AG09309 (cell line): ENCODE results near the gene TSC22D1.
"Not testable (repeated sequence)": the region's sequence is repeated elsewhere in the genome, so short reads cannot be mapped to it uniquely, and the experiment has no call there.

Experiments
- DNase-seq: peaks from one replicate; pipeline ENCODE4 v3.0.0-alpha.2; 2010; ENCODE audit warnings: low read depth
- H3K4me3 ChIP-seq: 2 replicates; pipeline ENCODE4 v1.5.1; 2011; ENCODE audit warnings: mild to moderate bottlenecking, low read depth, low read length, moderate library complexity; ENCODE audit not compliant: control insufficient read depth
- TF ChIP-seq, protein P1 (sequence below): IDR thresholded peaks from 2 replicates; pipeline ENCODE4 v1.5.1; 2011; ENCODE audit warnings: mild to moderate bottlenecking, low read depth, low read length, inconsistent platforms; ENCODE audit not compliant: insufficient read depth, control insufficient read depth; ENCODE audit errors: missing control alignments

TSC22D1 gene

DNA sequence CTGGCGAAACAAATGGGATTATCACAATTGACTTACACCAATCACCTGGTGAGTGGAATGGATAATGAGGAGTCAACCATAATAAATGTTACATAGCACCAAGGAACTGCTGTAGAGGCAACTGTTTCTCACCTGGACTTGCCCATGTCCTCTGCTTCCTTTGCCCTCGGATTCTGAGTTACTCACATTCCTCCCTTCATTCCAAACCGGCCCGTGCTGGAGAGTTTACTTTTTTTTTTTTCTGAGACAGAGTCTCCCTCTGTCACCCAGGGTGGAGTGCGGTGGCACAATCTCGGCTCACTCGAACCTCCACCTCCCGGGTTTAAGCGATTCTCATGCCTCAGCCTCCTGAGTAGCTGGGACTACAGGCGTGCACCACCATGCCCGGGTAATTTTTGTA lies 41.5 kb upstream of the TSC22D1 start:
- TF ChIP-seq, protein P1, sequence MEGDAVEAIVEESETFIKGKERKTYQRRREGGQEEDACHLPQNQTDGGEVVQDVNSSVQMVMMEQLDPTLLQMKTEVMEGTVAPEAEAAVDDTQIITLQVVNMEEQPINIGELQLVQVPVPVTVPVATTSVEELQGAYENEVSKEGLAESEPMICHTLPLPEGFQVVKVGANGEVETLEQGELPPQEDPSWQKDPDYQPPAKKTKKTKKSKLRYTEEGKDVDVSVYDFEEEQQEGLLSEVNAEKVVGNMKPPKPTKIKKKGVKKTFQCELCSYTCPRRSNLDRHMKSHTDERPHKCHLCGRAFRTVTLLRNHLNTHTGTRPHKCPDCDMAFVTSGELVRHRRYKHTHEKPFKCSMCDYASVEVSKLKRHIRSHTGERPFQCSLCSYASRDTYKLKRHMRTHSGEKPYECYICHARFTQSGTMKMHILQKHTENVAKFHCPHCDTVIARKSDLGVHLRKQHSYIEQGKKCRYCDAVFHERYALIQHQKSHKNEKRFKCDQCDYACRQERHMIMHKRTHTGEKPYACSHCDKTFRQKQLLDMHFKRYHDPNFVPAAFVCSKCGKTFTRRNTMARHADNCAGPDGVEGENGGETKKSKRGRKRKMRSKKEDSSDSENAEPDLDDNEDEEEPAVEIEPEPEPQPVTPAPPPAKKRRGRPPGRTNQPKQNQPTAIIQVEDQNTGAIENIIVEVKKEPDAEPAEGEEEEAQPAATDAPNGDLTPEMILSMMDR: no peak
- no peak for DNase-seq
- no peak overlapping the region for H3K4me3 ChIP-seq

DNA sequence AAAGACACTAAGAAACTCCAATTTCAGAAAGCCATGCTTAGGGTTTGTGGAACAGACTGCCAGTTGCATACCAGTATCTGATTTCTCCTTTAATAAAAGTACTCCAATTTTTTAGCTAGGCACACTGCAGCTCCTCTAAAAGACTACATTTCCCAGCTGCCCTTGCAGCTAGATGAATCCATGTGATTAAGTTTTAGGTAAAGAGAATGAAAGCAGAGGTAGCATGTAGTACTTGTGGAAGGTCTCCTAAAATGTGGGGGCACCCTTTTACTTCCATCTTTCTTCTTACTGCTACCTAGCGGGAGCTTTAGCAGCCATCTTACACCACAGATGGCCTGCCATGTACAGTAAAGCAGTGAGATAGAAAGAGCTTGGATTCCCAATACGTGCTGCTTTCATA lies 33.0 kb upstream of the TSC22D1 start:
- no peak overlapping the region for H3K4me3 ChIP-seq
- TF ChIP-seq, protein P1: no peak
- DNase-seq: no peak

DNA sequence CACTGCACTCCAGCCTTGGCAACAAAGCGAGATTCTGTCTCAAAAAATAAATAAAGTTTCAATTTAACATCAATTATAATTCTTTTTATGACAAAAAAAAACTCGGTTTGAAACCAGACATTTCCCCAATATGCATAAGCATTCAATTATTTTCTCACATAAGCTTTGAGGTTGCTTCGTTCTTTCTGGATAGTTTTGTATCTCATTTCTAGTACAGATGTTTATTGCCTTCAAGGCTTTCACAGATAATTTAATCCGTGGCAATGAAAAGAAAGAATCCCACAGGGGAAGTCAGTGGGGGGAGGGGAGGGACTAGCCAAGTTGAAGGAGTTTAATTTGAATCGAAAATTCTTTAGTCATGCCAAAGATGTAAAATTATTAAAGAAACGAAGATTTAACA lies 29.6 kb upstream of the TSC22D1 start:
- TF ChIP-seq, protein P1: no peak
- H3K4me3 ChIP-seq: no peak overlapping the region
- DNase-seq: no peak

DNA sequence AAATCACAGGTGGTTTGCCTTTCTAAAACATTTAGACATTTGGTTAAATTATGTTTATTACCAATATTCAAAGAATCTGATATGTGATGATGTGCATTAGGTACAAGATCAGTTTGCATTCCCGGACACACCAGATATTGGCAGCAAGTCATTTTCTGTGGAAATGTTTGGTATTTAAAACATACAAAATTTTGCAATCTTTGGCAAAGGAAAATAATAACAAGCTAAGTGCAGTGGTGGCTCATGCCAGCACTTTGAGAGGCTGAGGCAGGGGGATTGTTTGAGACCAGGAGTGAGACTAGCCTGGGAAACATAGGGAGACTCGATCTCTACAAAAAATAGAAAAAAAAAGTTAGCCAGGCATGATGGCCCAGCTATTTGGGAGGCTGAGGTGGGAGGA lies 29.1 kb upstream of the TSC22D1 start:
- TF ChIP-seq, protein P1: no peak
- H3K4me3 ChIP-seq: no peak overlapping the region
- no peak for DNase-seq

DNA sequence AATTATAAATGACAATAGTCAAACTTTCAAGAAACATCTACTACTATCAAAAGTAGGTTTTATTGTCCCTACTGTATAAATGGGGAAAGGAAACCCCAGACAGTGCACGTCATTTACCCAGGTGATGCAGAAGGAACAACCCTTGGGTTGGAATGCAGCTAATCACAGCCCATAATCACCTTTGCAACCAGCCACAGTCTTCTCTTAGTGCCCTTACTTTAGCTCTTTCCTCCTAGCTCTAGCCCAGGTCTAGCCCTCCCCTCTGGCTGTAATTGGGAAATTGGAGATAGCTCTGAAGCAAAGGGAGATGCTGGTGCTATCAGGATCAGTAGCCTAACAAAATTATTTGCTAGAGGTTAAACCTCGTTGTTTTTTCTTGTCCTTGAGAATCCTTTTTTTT lies 25.5 kb upstream of the TSC22D1 start:
- TF ChIP-seq, protein P1: no peak
- DNase-seq: no peak

DNA sequence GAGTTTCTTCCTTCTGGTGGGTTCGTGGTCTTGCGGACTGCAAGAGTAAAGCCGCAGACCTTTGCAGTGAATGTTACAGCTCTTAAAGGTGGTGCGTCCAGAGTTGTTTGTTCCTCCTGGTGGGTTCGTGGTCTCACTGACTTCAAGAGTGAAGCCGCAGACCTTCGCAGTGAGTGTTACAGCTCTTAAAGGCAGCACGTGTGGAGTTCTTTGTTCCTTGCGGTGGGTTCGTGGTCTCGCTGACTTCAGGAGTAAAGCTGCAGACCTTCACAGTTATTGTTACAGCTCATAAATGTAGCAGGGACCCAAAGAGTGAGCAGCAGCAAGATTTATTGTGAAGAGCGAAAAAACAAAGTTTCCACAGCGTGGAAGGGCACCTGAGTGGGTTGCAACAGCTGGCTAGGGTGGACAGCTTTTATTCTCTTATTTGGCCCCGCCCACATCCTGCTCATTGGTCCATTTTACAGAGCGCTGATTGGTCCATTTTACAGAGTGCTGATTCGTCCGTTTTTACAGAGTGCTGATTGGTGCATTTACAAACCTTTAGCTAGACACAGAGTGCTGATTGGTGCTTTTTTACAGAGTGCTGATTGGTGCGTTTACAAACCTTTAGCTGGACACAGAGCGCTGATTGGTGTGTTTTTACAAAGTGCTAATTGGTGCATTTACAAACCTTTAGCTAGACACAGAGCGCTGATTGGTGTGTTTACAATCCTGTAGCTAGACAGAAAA lies 17.9 kb upstream of the TSC22D1 start:
- not testable (repeated sequence) for DNase-seq, H3K4me3 ChIP-seq

More for the DNA sequence above, 25.5 kb upstream of the TSC22D1 start:
- H3K4me3 ChIP-seq: no peak overlapping the region

DNA sequence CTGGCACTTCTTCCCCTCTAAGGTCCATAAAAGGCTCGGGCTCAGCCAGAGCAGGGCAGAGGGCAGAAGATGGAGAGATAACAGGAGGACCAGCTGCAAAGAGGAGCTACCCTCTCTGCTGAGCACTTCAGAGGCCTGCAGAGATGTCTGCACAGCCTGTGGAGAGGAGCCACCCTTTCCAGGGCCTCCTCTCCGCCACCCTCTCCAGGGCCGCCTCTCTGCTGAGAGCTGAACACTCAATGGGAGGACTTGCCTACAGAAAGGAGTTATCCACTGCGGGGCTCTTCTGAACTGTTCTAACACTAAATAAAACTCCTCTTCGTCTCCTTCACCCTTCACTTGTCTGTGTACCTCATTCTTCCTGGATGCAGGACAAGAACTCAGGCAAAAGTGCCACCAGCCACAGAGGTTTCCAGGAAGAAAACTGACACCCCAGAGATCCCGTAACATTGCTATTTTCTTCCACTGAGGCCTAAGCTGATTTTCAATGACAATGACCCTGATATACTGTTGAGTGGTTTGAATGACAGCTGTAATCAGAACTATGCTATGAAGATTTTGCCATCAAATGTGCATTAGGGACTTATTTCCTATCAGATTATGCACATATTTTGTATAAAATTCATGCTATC lies 16.2 kb upstream of the TSC22D1 start:
- H3K4me3 ChIP-seq: no peak overlapping the region
- TF ChIP-seq, protein P1: no peak
- DNase-seq: no peak
